ENCODE measurements around the gene SPEM3. TPM values are rescaled to one million over a fixed set of nuclear protein-coding genes. Genes with fewer than 3 reads are reported as not detected.

SPEM3 gene
- total RNA-seq, 4 donors from 2014 or later, result not detected

DNA sequence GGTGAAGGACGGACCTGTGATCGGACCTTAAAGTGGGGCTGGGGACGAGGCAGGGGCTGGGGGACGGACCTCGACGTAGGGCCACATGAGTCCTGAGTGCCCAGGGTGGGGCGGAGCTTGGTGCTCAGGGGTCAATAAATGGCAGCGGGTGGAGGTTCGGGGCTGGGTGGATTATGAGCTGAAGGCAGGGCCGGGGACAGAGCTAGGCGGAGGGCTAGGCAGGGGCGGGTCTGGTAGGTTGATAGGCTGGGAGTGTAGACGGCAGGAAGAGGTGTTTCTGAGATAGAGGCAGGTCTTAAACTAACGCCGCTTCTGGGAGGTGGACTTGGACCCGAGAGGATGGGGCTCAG, 16.9 kb downstream of the SPEM3 start:
- TF ChIP-seq, protein P1, sequence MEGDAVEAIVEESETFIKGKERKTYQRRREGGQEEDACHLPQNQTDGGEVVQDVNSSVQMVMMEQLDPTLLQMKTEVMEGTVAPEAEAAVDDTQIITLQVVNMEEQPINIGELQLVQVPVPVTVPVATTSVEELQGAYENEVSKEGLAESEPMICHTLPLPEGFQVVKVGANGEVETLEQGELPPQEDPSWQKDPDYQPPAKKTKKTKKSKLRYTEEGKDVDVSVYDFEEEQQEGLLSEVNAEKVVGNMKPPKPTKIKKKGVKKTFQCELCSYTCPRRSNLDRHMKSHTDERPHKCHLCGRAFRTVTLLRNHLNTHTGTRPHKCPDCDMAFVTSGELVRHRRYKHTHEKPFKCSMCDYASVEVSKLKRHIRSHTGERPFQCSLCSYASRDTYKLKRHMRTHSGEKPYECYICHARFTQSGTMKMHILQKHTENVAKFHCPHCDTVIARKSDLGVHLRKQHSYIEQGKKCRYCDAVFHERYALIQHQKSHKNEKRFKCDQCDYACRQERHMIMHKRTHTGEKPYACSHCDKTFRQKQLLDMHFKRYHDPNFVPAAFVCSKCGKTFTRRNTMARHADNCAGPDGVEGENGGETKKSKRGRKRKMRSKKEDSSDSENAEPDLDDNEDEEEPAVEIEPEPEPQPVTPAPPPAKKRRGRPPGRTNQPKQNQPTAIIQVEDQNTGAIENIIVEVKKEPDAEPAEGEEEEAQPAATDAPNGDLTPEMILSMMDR (IDR thresholded peaks at IDR 0.05; ENCODE audit: low read depth), result no peak

DNA sequence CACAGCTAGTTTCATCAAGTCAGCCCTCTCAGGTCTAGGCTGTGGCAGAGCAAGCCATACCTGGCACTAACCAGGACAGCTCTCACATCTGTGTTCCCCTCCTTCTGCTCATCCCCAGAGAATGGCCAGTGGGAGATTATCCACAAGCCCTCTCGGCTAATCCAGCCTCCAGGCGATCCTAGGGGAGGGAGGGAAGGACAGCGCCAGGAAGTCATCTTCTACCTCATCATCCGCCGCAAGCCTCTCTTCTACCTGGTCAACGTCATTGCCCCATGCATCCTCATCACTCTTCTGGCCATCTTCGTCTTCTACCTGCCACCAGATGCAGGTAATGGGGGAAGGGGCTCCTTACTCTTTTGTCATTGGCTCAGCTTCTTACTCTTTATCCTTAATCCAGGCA, 19.8 kb downstream of the SPEM3 start:
- TF ChIP-seq, protein P1 (IDR thresholded peaks at IDR 0.05; ENCODE audit: low read depth), result no peak

DNA sequence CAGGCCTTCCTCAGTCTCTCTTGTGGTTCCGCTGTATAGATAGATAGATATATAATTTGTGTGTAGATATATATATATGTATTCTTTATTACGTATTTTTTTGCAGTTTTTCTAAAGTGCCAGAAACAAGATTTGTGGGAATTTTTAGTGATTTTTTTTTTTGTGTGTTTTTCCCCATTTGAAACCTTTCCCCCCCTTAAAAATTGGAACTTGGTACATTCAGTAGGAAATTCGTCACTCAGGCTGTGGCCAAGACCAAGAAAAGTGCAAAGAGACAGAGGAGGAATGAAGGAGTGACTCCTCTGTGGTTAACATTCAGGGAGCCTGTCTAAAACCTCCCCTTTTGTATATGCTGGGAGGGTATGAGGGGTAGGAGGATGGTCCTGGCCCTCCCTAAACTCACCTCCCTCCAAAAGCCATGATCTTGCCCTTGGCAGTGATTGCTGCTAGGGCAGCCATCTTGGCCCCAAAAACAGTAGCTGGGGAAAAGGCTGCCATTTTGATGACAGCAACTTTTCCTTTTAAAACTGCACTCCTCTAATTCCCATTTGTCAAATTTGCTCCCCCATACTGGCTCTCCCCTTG, 31.4 kb downstream of the SPEM3 start:
- TF ChIP-seq, protein P1 (IDR thresholded peaks at IDR 0.05; ENCODE audit: low read depth), result no peak

DNA sequence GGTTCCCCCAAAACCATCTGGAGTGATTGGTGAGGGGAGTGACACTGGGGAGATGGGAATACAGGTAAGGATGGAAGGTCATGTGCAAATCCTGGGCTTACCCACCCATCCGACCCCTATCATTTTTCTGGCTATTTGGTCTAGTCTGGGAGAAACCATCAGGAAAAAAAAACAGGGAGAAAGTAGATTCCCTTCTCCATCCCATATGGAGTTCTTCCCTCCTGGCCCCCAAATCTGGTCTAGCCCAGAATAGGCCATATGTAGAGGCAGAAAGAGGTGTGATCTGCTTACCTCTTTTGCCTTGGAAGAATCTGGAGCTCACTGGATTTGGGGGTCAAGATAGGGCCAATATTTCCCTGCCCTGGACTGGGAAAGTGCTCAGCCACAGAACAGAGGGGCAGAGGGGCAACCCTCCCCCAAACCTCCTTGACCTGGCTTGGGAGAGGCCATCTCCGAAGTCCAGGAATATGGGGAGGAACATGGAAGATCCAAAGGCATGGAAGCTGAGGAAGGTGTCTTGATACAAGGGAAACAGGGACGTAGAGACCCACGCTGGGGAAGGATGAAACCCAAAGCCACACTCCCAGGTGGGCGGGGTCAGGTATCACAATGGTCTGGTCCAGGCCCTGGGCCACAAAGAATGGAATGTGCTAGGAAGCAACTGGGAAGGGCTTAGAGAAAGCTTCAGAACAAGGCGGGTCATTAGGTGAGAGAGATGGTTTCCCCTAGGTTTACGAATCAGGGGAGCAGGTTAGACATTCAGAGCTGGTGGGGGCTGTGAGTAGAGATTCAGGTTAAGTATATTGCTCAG, 32.4 kb downstream of the SPEM3 start:
- TF ChIP-seq, protein P1 (IDR thresholded peaks at IDR 0.05; ENCODE audit: low read depth), result no peak

DNA sequence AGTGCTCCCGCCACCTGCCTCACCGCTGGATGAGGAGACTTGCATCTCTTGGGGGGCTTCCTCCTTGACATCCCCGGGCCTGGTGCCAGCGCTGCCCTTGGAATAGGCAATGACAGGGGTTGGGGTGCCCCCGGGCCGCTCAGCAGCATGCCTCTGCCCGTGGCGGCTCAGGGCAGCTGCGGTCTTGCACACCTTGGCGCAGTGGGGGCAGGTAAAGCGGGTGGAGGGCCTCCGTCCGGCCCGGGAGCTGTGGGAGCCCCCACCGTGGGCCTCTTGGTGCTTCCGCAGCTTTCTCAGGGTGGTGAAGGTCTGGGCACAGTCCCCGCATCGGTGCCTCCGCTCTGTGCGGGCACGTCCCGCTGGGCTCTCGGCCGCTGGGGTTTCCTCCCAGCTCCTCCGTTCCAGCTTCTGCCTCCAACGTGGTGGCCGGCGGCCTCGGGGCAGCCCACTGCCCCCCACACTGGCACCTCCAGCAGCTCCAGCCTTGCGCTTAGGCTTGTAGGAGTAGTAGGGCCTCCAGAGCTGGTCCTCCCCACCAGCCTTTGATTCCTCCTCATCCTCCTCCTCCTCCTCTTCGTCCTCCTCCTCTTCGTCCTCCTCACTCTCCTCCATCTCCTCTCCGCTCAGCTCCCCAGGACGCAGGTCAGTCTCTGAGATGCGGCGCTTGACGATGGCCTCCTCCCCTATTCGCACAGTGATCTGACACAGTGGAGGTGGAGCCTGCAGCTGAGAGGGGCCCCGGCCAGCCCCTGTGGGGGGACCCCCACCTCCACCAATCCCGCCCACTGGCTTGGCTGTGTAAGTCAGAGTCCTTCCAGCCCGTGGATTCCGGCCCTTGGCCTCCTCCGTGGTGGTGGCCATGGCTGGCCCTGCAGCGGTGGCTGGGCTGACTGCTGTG, 34.1 kb downstream of the SPEM3 start:
- TF ChIP-seq, protein P1 (IDR thresholded peaks at IDR 0.05; ENCODE audit: low read depth), result no peak

DNA sequence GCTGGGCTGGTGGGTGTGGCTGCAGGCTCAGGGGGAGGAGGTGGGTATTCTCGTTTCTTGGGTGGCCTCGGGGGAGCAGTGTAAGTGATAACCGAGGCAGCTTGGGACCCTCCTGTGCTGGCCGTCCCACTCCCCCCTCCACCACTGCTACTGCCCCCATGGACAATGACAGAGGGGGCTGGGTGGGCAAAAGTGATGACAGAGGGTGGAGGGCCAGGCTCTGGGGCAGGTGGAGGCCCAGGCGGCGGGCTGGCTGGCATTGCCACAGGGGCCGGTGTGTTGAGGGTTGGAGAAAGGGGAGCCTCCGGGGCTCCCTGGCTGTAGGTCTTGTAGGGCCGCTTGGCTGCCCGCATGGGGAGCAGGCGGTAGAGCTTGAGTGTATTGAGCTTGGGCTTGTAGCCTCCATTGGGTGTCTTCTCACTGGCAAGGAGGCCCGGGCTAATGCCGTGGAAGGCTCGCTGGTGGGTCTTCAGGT, 34.8 kb downstream of the SPEM3 start:
- TF ChIP-seq, protein P1 (IDR thresholded peaks at IDR 0.05; ENCODE audit: low read depth), result no peak

DNA sequence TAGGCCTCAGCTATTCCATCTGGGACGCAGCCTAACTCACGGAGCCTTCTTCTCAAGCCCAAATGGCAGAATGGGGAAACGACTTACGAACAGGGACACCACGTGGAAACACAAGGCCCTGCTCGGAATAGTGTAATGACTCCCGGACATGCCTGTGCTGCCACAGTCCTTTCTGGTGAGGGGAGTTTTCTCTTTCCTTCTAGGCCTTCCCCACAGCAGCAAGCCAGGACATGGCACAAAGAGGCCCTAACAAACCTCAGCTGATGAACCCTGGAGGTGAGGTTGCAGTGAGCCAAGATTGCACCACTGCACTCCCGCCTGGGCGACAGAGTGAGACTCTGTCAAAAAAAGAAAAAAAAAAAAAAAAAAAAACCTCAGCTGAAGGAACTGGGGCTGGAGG, 35.4 kb downstream of the SPEM3 start:
- TF ChIP-seq, protein P1 (IDR thresholded peaks at IDR 0.05; ENCODE audit: low read depth), result no peak
